HepG2 (cell line): ENCODE measurements around the gene P3H4. TPM values are rescaled to one million over a fixed set of nuclear protein-coding genes. Genes with fewer than 3 reads are reported as not detected.

Experiments used
- CREB1 ChIP-seq, 2 experiments: fragments of 450-650 bp in 1 of 2; IDR thresholded peaks; 2 replicates each; pipeline ENCODE4 v1.6.1; 2016 to 2017; ENCODE audit warnings: control low read depth in 1 of 2, mild to moderate bottlenecking in 1 of 2, missing compliant biosample characterization in 1 of 2, missing genetic modification characterization in 1 of 2
- DNMT1 ChIP-seq: sonication (generic); formaldehyde crosslinking; IDR thresholded peaks from 2 replicates; pipeline ENCODE4 v1.5.1; 2020; ENCODE audit warnings: mild to moderate bottlenecking, missing genetic modification reagents
- ELF4 ChIP-seq: sonication (generic); formaldehyde crosslinking; IDR thresholded peaks from 2 replicates; pipeline ENCODE4 v1.5.0; 2020; ENCODE audit warnings: missing genetic modification reagents, mild to moderate bottlenecking, moderate library complexity, borderline replicate concordance
- GLI4 ChIP-seq: sonication (generic); formaldehyde crosslinking; IDR thresholded peaks from 2 replicates; pipeline ENCODE4 v1.5.1; 2020; ENCODE audit warnings: missing genetic modification reagents, mild to moderate bottlenecking, moderate library complexity, borderline replicate concordance
- MEF2D ChIP-seq: sonication (generic); formaldehyde crosslinking; IDR thresholded peaks from 2 replicates; pipeline ENCODE4 v1.5.1; 2020; ENCODE audit warnings: mild to moderate bottlenecking, missing genetic modification reagents
- MEIS1 ChIP-seq: sonication (generic); formaldehyde crosslinking; IDR thresholded peaks from 2 replicates; pipeline ENCODE4 v1.9.0; 2021; ENCODE audit warnings: mild to moderate bottlenecking, missing genetic modification reagents, moderate library complexity, borderline replicate concordance
- MIER2 ChIP-seq: IDR thresholded peaks from 2 replicates; pipeline ENCODE4 v1.6.1; 2016; ENCODE audit warnings: missing biosample characterization, missing genetic modification reagents
- PHF8 ChIP-seq: sonication (generic); formaldehyde crosslinking; IDR thresholded peaks from 2 replicates; pipeline ENCODE4 v1.5.0; 2020; ENCODE audit warnings: missing genetic modification reagents
- RAD21 ChIP-seq: fragments of 450-650 bp; formaldehyde crosslinking; IDR thresholded peaks from 2 replicates; pipeline ENCODE4 v1.5.0; 2020; ENCODE audit warnings: mild to moderate bottlenecking
- SATB2 ChIP-seq: sonication (generic); formaldehyde crosslinking; IDR thresholded peaks from 2 replicates; pipeline ENCODE4 v1.5.0; 2020; ENCODE audit warnings: missing genetic modification reagents
- SETDB1 ChIP-seq: sonication (generic); formaldehyde crosslinking; IDR thresholded peaks from 2 replicates; pipeline ENCODE4 v1.5.1; 2020; ENCODE audit warnings: missing genetic modification reagents, mild to moderate bottlenecking, borderline replicate concordance
- ZFAT ChIP-seq: sonication (generic); formaldehyde crosslinking; conservative IDR thresholded peaks from 2 replicates; pipeline ENCODE4 v1.8.1; 2023; ENCODE audit warnings: missing genetic modification reagents, inconsistent platforms
- ZNF121 ChIP-seq: sonication (generic); formaldehyde crosslinking; IDR thresholded peaks from 2 replicates; pipeline ENCODE4 v1.5.0; 2020; ENCODE audit warnings: mild to moderate bottlenecking, missing genetic modification reagents
- ZNF160 ChIP-seq: sonication (generic); formaldehyde crosslinking; IDR thresholded peaks from 2 replicates; pipeline ENCODE4 v1.8.0; 2022; ENCODE audit warnings: mild to moderate bottlenecking, inconsistent platforms, missing genetic modification reagents
- ZNF296 ChIP-seq: sonication (generic); formaldehyde crosslinking; conservative IDR thresholded peaks from 2 replicates; pipeline ENCODE4 v1.5.0; 2020; ENCODE audit warnings: mild to moderate bottlenecking, missing genetic modification reagents
- ZNF367 ChIP-seq: sonication (generic); formaldehyde crosslinking; IDR thresholded peaks from 2 replicates; pipeline ENCODE4 v1.4.0; 2020; ENCODE audit warnings: missing genetic modification reagents, borderline replicate concordance
- ZNF746 ChIP-seq: sonication (generic); formaldehyde crosslinking; IDR thresholded peaks from 2 replicates; pipeline ENCODE4 v1.8.0; 2022; ENCODE audit warnings: mild to moderate bottlenecking, missing genetic modification reagents
- ZZZ3 ChIP-seq: sonication (generic); formaldehyde crosslinking; IDR thresholded peaks from 2 replicates; pipeline ENCODE4 v1.4.0; 2020; ENCODE audit warnings: missing genetic modification reagents, mild to moderate bottlenecking, borderline replicate concordance
- polyA plus RNA-seq, 8 experiments: library from polyadenylated mRNA; depleted of rRNA in 3 of 8; stranded (reverse) in 7 of 8; unstranded in 1 of 8; fragments of >200 nt; fragmentation: Illumina TruSeq in 4 of 8; extraction: Trizol in 4 of 8; gene quantifications; 2 replicates each; pipeline versions ENCODE4 v1.2.1 to v1.2.3, GENCODE V29; 2011 to 2016; ENCODE audit warnings: low read depth in 4 of 8, missing spikeins in 1 of 8, mixed read lengths in 1 of 8; ENCODE audit not compliant: insufficient read depth in 1 of 8
- total RNA-seq, 5 experiments: library from RNA; depleted of rRNA; stranded (reverse); fragments of >200 nt; fragmentation: Illumina TruSeq; extraction: Trizol; gene quantifications; 2 replicates each; pipeline ENCODE4 v1.2.3, GENCODE V29; 2016; ENCODE audit warnings: low read depth in 1 of 5
- TF ChIP-seq, protein P1 (sequence below): IDR thresholded peaks from 2 replicates; pipeline ENCODE4 v1.6.1; 2016; ENCODE audit warnings: mild to moderate bottlenecking
- TF ChIP-seq, protein P2 (sequence below): sonication (generic); formaldehyde crosslinking; IDR thresholded peaks from 2 replicates; pipeline ENCODE4 v1.4.0; 2020; ENCODE audit warnings: mild to moderate bottlenecking, low read depth, missing genetic modification reagents
- TF ChIP-seq, protein P3 (sequence below): IDR thresholded peaks from 2 replicates; pipeline ENCODE4 v1.6.1; 2016; ENCODE audit warnings: control low read depth
- TF ChIP-seq, protein P4 (sequence below): IDR thresholded peaks from 2 replicates; pipeline ENCODE4 v1.4.0; 2020; ENCODE audit warnings: mild to moderate bottlenecking, missing genetic modification reagents

Gene P3H4
- total and polyA plus RNA-seq, 2 of the 13 experiments (the other 11 are each of a cell fraction or from before 2014, with no cell fraction given) = 37.1 to 50.6 TPM

DNA sequence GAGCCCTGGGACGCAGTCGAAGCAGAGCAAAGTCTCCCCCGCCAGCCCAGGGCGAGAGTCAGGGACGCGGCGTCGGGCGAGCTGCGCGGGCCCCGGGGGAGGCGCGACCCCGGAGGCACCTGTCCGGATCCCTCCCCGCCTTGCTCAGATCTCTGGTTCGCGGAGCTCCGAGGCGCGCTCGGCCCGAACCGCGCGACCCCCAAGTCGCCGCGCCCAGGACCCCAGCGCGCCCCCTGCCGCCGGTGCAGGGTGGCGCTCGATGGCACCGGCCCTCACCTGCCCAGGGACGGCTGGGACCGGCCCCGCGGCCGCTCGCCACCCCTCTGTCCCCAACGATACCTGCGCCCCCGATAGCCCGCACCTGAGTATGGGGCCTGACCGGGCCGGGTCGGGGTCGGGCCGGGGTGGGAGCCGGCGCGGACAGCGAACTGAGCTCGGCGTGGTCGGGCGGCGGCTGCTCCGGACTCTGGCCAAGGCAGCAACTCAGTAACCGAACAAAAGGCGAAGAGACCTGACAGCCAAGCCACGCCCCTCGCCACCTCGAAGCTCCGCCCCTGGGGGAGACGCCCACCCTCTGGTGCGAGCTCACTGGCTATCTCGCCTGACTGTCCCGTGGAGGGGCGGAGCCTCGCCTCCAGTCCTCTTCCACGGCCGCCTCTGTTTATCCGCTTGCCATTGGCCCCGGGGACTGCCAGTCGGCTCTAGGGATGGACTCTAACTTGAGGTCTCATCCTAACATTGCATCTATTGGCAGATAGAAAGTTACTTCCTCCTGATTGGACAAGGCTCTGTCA is 25.3 kb downstream of the P3H4 start, which contains the start of gene JUP (continued):
- TF ChIP-seq ZNF367 = no peak
- 0 out of 2 replicates have a peak, but pooled peaks have one; percentile 11 for TF ChIP-seq SATB2 (CRISPR knock-in tag)
- no peak for TF ChIP-seq MEF2D (CRISPR knock-in tag)
- peak; percentile 80 for TF ChIP-seq CREB1 (IDR thresholded peaks at IDR 0.05)
- TF ChIP-seq CREB1 (CRISPR knock-in tag; IDR thresholded peaks at IDR 0.05) = peak; percentile 86; the same call in 1 of the 2 replicates
- no peak for TF ChIP-seq ZZZ3
- TF ChIP-seq ELF4 (CRISPR knock-in tag) = no peak
- TF ChIP-seq PHF8 (CRISPR knock-in tag) = peak; percentile 64
- TF ChIP-seq, protein P1, sequence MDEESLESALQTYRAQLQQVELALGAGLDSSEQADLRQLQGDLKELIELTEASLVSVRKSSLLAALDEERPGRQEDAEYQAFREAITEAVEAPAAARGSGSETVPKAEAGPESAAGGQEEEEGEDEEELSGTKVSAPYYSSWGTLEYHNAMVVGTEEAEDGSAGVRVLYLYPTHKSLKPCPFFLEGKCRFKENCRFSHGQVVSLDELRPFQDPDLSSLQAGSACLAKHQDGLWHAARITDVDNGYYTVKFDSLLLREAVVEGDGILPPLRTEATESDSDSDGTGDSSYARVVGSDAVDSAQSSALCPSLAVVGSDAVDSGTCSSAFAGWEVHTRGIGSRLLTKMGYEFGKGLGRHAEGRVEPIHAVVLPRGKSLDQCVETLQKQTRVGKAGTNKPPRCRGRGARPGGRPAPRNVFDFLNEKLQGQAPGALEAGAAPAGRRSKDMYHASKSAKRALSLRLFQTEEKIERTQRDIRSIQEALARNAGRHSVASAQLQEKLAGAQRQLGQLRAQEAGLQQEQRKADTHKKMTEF = peak; percentile 85
- TF ChIP-seq ZNF746 (CRISPR knock-in tag) = peak; percentile 72; the same call in 1 of the 2 replicates
- TF ChIP-seq, protein P2, sequence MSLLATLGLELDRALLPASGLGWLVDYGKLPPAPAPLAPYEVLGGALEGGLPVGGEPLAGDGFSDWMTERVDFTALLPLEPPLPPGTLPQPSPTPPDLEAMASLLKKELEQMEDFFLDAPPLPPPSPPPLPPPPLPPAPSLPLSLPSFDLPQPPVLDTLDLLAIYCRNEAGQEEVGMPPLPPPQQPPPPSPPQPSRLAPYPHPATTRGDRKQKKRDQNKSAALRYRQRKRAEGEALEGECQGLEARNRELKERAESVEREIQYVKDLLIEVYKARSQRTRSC (CRISPR knock-in tag) = no peak
- TF ChIP-seq MIER2 (CRISPR knock-in tag) = no peak
- no peak for TF ChIP-seq SETDB1 (CRISPR knock-in tag)
- TF ChIP-seq, protein P3, sequence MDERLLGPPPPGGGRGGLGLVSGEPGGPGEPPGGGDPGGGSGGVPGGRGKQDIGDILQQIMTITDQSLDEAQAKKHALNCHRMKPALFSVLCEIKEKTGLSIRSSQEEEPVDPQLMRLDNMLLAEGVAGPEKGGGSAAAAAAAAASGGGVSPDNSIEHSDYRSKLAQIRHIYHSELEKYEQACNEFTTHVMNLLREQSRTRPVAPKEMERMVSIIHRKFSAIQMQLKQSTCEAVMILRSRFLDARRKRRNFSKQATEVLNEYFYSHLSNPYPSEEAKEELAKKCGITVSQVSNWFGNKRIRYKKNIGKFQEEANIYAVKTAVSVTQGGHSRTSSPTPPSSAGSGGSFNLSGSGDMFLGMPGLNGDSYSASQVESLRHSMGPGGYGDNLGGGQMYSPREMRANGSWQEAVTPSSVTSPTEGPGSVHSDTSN (CRISPR knock-in tag) = peak; percentile 98
- TF ChIP-seq, protein P4, sequence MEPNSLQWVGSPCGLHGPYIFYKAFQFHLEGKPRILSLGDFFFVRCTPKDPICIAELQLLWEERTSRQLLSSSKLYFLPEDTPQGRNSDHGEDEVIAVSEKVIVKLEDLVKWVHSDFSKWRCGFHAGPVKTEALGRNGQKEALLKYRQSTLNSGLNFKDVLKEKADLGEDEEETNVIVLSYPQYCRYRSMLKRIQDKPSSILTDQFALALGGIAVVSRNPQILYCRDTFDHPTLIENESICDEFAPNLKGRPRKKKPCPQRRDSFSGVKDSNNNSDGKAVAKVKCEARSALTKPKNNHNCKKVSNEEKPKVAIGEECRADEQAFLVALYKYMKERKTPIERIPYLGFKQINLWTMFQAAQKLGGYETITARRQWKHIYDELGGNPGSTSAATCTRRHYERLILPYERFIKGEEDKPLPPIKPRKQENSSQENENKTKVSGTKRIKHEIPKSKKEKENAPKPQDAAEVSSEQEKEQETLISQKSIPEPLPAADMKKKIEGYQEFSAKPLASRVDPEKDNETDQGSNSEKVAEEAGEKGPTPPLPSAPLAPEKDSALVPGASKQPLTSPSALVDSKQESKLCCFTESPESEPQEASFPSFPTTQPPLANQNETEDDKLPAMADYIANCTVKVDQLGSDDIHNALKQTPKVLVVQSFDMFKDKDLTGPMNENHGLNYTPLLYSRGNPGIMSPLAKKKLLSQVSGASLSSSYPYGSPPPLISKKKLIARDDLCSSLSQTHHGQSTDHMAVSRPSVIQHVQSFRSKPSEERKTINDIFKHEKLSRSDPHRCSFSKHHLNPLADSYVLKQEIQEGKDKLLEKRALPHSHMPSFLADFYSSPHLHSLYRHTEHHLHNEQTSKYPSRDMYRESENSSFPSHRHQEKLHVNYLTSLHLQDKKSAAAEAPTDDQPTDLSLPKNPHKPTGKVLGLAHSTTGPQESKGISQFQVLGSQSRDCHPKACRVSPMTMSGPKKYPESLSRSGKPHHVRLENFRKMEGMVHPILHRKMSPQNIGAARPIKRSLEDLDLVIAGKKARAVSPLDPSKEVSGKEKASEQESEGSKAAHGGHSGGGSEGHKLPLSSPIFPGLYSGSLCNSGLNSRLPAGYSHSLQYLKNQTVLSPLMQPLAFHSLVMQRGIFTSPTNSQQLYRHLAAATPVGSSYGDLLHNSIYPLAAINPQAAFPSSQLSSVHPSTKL (CRISPR knock-in tag) = no peak
- peak; percentile 96 for TF ChIP-seq GLI4 (CRISPR knock-in tag)
- TF ChIP-seq ZNF121 (CRISPR knock-in tag) = no peak
- TF ChIP-seq RAD21 (CRISPR knock-in tag) = peak; percentile 93
- no peak for TF ChIP-seq ZFAT
- TF ChIP-seq DNMT1 (CRISPR knock-in tag) = no peak
- 0 out of 2 replicates have a peak, but pooled peaks have one; percentile 45 for TF ChIP-seq ZNF160
- TF ChIP-seq ZNF296 (CRISPR knock-in tag) = peak; percentile 56; the same call in 1 of the 2 replicates
- no peak for TF ChIP-seq MEIS1
